ENCODE results near the gene GALNT2.

- TF ChIP-seq CTCF (IDR thresholded peaks at IDR 0.05) (no peak), EZH2 (IDR thresholded peaks at IDR 0.05; ENCODE audit: borderline replicate concordance, insufficient read depth, low read depth, low read length, poor library complexity, severe bottlenecking) (no peak)
Observed at GRCh38 chr1:230129341-230129740, 62.3 kb downstream of the GALNT2 start.
